Ishikawa (cell line): ENCODE measurements around the gene DPH6.

Experiments used
- CEBPB ChIP-seq: IDR thresholded peaks from 2 replicates; pipeline ENCODE4 v1.6.1; 2012
- CREB1 ChIP-seq: IDR thresholded peaks from 2 replicates; pipeline ENCODE4 v1.6.1; 2012; ENCODE audit warnings: low read depth
- EGR1 ChIP-seq: IDR thresholded peaks from 2 replicates; pipeline ENCODE4 v1.6.1; 2012
- EP300 ChIP-seq: IDR thresholded peaks from 2 replicates; pipeline ENCODE4 v1.6.1; 2012; ENCODE audit warnings: borderline replicate concordance
- FOXM1 ChIP-seq: IDR thresholded peaks from 2 replicates; pipeline ENCODE4 v1.6.1; 2012; ENCODE audit warnings: low read depth, borderline replicate concordance
- NFIC ChIP-seq: IDR thresholded peaks from 2 replicates; pipeline ENCODE4 v1.6.1; 2012
- RAD21 ChIP-seq: IDR thresholded peaks from 2 replicates; pipeline ENCODE4 v1.6.1; 2012; ENCODE audit warnings: low read depth
- TAF1 ChIP-seq: IDR thresholded peaks from 2 replicates; pipeline ENCODE4 v1.6.1; 2012; ENCODE audit warnings: low read depth, mild to moderate bottlenecking
- TCF12 ChIP-seq: IDR thresholded peaks from 2 replicates; pipeline ENCODE4 v1.6.1; 2012; ENCODE audit warnings: low read depth
- TEAD4 ChIP-seq: IDR thresholded peaks from 2 replicates; pipeline ENCODE4 v1.6.1; 2012
- YY1 ChIP-seq: IDR thresholded peaks from 2 replicates; pipeline ENCODE4 v1.6.1; 2012; ENCODE audit warnings: low read depth
- ZBTB7A ChIP-seq: IDR thresholded peaks from 2 replicates; pipeline ENCODE4 v1.6.1; 2012; ENCODE audit warnings: low read depth
- TF ChIP-seq, protein P1 (sequence below): IDR thresholded peaks from 2 replicates; pipeline ENCODE4 v1.6.1; 2012
- TF ChIP-seq, protein P2 (sequence below): IDR thresholded peaks from 2 replicates; pipeline ENCODE4 v1.6.1; 2012; ENCODE audit warnings: low read depth, mild to moderate bottlenecking
- TF ChIP-seq, protein P3 (sequence below): IDR thresholded peaks from 2 replicates; pipeline ENCODE4 v1.6.1; 2012

The DPH6 gene

GRCh38 chr15:35431281-35431680 is 114.7 kb downstream of the DPH6 start:
- TF ChIP-seq TEAD4 (no peak), EGR1 (no peak), CEBPB (no peak), TCF12 (no peak), EP300 (no peak), RAD21 (no peak), YY1 (no peak), TAF1 (no peak), ZBTB7A (no peak), NFIC (no peak), CREB1 (no peak), FOXM1 (no peak)
- TF ChIP-seq, protein P1, sequence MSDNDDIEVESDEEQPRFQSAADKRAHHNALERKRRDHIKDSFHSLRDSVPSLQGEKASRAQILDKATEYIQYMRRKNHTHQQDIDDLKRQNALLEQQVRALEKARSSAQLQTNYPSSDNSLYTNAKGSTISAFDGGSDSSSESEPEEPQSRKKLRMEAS = no peak
- TF ChIP-seq, protein P2, sequence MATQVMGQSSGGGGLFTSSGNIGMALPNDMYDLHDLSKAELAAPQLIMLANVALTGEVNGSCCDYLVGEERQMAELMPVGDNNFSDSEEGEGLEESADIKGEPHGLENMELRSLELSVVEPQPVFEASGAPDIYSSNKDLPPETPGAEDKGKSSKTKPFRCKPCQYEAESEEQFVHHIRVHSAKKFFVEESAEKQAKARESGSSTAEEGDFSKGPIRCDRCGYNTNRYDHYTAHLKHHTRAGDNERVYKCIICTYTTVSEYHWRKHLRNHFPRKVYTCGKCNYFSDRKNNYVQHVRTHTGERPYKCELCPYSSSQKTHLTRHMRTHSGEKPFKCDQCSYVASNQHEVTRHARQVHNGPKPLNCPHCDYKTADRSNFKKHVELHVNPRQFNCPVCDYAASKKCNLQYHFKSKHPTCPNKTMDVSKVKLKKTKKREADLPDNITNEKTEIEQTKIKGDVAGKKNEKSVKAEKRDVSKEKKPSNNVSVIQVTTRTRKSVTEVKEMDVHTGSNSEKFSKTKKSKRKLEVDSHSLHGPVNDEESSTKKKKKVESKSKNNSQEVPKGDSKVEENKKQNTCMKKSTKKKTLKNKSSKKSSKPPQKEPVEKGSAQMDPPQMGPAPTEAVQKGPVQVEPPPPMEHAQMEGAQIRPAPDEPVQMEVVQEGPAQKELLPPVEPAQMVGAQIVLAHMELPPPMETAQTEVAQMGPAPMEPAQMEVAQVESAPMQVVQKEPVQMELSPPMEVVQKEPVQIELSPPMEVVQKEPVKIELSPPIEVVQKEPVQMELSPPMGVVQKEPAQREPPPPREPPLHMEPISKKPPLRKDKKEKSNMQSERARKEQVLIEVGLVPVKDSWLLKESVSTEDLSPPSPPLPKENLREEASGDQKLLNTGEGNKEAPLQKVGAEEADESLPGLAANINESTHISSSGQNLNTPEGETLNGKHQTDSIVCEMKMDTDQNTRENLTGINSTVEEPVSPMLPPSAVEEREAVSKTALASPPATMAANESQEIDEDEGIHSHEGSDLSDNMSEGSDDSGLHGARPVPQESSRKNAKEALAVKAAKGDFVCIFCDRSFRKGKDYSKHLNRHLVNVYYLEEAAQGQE = no peak

GRCh38 chr15:35430301-35430700 is 115.7 kb downstream of the DPH6 start:
- TF ChIP-seq, protein P3, sequence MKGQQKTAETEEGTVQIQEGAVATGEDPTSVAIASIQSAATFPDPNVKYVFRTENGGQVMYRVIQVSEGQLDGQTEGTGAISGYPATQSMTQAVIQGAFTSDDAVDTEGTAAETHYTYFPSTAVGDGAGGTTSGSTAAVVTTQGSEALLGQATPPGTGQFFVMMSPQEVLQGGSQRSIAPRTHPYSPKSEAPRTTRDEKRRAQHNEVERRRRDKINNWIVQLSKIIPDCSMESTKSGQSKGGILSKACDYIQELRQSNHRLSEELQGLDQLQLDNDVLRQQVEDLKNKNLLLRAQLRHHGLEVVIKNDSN = no peak
- TF ChIP-seq, protein P2 = no peak
- TF ChIP-seq EP300 = no peak
- TF ChIP-seq CEBPB = no peak
- TF ChIP-seq FOXM1 = no peak
- TF ChIP-seq YY1 = no peak
- TF ChIP-seq NFIC = no peak
- no peak for TF ChIP-seq EGR1
- no peak for TF ChIP-seq TAF1
- TF ChIP-seq, protein P1 = no peak
- no peak for TF ChIP-seq RAD21
- TF ChIP-seq TCF12 = no peak
- TF ChIP-seq TEAD4 = no peak

DNA sequence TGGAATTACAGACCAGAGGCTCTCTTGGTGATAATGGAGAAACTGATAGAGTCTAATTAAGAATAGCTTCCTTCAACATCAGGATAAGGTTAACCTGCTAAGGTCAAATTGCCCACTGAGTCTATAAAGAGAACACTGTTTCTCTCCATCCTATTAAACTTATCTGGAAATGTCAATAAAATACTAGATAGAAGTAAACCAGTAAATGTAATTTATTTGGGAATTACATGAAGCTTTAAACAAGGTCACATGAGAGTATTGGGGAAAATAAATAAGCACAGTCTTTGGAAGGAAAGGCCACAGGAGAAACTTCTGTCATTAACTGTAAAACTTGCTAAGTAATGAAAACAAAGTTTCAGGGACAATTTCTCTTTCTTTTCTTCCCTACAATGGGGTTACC is 118.5 kb downstream of the DPH6 start:
- TF ChIP-seq, protein P3 = no peak
- TF ChIP-seq TCF12 = no peak
- TF ChIP-seq NFIC = no peak
- no peak for TF ChIP-seq EGR1
- TF ChIP-seq EP300 = no peak
- TF ChIP-seq FOXM1 = no peak
- no peak for TF ChIP-seq TEAD4
- no peak for TF ChIP-seq CREB1
- no peak for TF ChIP-seq TAF1
- TF ChIP-seq RAD21 = no peak
- TF ChIP-seq CEBPB = no peak
- no peak for TF ChIP-seq ZBTB7A
- TF ChIP-seq, protein P1 = no peak

DNA sequence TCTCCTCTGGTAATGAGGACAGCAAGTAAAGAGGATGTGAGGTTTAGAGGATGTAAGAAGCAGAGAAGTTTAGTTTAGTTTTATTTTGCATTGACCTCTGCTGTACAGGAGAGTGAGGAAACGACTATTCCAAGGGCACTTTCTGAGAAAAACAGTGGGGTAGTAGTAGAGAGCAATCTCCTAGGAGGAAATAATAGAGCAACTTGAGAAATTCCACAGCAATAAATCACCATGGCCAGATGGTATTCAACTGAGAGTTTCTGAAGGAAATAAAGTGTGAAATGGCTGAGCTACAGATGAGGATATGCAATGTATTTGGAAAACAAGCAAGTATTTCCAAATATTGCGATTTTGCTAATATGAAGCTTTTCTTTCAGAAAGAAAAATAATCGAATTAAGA is 118.9 kb downstream of the DPH6 start:
- TF ChIP-seq ZBTB7A = no peak
- TF ChIP-seq FOXM1 = no peak
- no peak for TF ChIP-seq EP300
- no peak for TF ChIP-seq EGR1
- TF ChIP-seq NFIC = no peak
- TF ChIP-seq TCF12 = no peak
- no peak for TF ChIP-seq RAD21
- no peak for TF ChIP-seq TAF1
- TF ChIP-seq CEBPB = no peak
- TF ChIP-seq, protein P1 = no peak
- TF ChIP-seq, protein P2 = no peak
- no peak for TF ChIP-seq TEAD4
- TF ChIP-seq, protein P3 = no peak
- TF ChIP-seq CREB1 = no peak
